Measurements from ENCODE around the gene WASF2. TPM values are rescaled to one million over a fixed set of nuclear protein-coding genes. Genes with fewer than 3 reads are reported as not detected.
A peak's percentile ranks its signal among the peaks of the same experiment; 100 is the strongest.

The WASF2 gene
- total RNA-seq, 1 donor from 2014 or later, result 27.9 TPM

DNA sequence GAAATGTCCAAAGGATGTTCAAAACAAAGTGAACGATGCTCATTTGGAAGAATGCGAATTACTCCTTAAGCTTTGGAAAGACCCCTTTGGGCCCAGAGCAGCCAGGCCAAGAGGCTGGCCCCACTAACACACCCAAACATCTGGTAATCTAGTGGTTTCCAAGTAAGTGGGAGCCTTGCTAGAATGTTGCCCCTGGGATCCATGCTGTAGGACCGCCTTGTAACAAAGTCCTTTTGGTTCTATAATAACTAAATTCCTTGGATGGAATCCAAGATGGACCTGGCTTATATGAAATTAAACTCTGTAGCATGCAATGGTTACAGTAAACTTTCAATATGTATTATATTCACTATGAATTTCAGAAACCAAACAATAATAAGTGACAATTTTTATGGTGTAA lies 72.3 kb downstream of the WASF2 start:
- DNase-seq (ENCODE audit: low read depth), result no peak
- TF ChIP-seq, protein P1, sequence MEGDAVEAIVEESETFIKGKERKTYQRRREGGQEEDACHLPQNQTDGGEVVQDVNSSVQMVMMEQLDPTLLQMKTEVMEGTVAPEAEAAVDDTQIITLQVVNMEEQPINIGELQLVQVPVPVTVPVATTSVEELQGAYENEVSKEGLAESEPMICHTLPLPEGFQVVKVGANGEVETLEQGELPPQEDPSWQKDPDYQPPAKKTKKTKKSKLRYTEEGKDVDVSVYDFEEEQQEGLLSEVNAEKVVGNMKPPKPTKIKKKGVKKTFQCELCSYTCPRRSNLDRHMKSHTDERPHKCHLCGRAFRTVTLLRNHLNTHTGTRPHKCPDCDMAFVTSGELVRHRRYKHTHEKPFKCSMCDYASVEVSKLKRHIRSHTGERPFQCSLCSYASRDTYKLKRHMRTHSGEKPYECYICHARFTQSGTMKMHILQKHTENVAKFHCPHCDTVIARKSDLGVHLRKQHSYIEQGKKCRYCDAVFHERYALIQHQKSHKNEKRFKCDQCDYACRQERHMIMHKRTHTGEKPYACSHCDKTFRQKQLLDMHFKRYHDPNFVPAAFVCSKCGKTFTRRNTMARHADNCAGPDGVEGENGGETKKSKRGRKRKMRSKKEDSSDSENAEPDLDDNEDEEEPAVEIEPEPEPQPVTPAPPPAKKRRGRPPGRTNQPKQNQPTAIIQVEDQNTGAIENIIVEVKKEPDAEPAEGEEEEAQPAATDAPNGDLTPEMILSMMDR (conservative IDR thresholded peaks at IDR 0.05; ENCODE audit: low read depth, low read length), result no peak
- no peak overlapping the region for H3K4me3 ChIP-seq (ENCODE audit: low read depth, low read length)

DNA sequence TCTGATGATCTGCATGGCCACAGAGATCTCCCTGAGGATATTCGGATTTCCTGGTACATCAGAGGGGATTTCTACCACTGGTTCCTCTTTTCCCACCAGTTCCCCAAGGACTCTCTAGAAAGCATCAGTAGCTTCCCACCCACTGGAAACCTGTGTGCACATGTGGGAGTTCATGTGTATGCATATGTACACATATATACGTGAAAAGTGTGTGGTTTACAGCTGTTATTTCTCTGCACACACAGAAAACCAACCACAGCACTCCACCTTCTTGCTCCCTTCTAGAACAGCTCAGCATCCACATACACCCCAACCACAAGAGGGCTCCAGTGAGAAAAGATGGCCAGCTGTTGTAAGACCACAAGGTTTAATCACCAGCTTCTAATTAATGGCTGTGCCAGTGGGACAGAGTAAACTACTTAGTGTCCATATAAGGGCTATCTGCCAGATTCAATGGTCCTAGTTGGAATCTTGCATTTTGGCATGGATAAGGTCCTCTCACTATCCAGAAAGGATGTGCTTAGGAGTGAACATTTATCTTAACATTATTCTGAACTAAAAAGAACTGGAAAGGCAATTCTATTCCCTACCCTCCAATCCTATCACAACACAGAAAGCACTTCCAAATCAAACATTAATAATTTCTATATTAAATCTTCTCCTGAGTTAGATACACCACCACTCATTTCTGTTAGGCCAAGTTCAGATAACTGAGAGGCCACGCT lies 73.4 kb downstream of the WASF2 start:
- TF ChIP-seq, protein P1 (conservative IDR thresholded peaks at IDR 0.05; ENCODE audit: low read depth, low read length), result peak; percentile 92
- H3K4me3 ChIP-seq (ENCODE audit: low read depth, low read length), result no peak overlapping the region
- no peak for DNase-seq (ENCODE audit: low read depth)

DNA sequence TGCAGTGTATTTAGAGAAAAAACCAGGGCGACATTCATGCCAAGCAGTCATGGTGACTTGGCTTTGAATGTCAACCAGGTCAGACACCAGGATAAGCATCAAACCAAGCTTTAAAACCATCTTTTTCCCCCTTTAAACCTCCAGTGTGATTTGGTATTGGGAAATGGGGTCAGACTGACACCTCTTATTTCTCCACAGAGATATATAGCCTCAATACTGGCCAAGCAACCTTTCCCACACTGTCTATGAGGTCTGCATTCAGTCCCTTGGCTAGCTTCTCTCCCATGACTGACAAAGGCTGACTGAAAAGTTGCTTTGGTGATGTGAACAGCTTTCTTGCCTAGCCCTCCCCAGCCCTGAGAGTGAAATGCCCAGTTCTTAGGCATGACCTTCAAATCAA lies 75.9 kb downstream of the WASF2 start:
- no peak for DNase-seq (ENCODE audit: low read depth)
- H3K4me3 ChIP-seq (ENCODE audit: low read depth, low read length), result no peak overlapping the region
- TF ChIP-seq, protein P1 (conservative IDR thresholded peaks at IDR 0.05; ENCODE audit: low read depth, low read length), result no peak

DNA sequence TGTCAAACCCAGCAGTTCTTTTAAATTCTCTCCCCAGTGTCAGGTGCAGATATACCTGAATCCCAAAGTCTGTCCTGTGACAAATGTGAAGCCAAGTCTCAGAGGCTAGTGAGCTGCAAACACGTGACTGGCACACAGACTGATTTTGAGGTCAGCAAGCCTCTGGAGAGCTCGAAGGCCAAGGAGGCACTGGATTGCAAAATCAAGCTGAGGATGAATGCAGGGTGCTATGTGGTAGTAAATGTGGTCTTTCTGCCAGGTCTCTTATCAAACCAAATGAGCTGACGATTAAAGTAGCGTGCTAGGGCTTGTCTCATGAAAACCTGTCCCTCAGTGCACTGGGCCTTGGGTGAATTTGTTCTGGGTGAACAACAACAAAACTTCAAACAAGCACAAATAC lies 77.0 kb downstream of the WASF2 start:
- H3K4me3 ChIP-seq (ENCODE audit: low read depth, low read length), result no peak overlapping the region
- TF ChIP-seq, protein P1 (conservative IDR thresholded peaks at IDR 0.05; ENCODE audit: low read depth, low read length), result no peak
- no peak for DNase-seq (ENCODE audit: low read depth)

DNA sequence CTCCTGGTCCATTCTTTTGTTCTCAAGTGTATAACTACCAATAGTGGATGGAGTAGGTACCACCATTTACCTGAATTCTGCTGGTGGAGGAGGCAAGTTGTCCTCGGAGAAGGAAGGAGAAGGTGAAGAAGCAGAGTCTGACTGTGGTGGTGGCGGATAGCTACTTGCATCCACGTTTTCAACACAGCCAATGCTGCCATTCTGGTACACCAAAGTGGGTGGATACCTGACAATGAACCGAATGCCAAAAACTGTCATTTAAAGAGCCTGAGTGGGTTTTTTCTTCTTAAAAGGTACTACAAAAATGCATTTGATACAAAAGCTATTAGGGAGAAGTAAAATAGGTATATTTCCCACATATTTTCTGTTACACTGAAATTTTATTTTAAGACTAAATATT lies 77.5 kb downstream of the WASF2 start:
- no peak for DNase-seq (ENCODE audit: low read depth)
- TF ChIP-seq, protein P1 (conservative IDR thresholded peaks at IDR 0.05; ENCODE audit: low read depth, low read length), result no peak
- H3K4me3 ChIP-seq (ENCODE audit: low read depth, low read length), result no peak overlapping the region

DNA sequence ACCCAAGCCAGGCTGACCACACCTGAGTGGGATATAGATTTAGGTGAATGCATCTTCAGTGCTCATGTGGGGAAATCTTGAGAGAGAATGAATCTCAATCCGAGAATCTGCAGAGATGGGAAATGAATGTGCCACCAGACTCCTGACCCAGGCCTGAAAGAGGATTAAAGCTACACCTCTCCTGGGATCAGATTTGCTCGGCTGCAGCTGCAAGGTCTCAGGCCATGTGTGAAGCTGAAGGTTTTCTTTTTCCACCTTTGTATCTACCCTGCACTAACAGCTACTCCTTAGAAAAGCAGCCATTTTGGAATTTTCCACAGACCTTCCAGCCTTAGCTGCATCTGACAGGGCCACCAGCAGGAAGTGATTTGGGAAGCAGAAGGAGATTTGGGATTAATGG lies 79.3 kb downstream of the WASF2 start:
- TF ChIP-seq, protein P1 (conservative IDR thresholded peaks at IDR 0.05; ENCODE audit: low read depth, low read length), result no peak
- no peak for DNase-seq (ENCODE audit: low read depth)
- H3K4me3 ChIP-seq (ENCODE audit: low read depth, low read length), result no peak overlapping the region

DNA sequence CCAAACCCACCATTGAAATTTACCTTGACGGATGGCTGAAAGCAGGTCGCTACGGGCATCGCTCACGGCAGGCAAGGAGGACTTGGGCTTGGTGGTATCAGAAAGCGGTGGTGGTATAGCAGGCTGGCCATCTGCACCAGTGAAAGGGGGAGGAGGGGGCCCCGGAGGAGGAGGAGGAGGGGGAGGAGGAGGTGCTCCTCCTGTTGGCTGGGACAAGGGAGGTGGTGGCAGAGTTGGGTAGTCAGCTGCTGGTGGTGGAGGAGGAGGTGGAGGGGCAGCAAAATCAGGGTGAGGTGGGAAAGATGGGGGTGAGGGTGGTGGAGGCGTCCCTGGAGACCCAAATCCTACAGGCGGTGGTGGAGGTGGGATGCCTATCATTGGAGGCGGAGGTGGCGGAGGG lies 80.3 kb downstream of the WASF2 start:
- H3K4me3 ChIP-seq (ENCODE audit: low read depth, low read length), result no peak overlapping the region
- TF ChIP-seq, protein P1 (conservative IDR thresholded peaks at IDR 0.05; ENCODE audit: low read depth, low read length), result no peak
- DNase-seq (ENCODE audit: low read depth), result no peak
